Dedifferentiated amniotic fluid mesenchymal stem cell (primary cell): ENCODE measurements around the gene GNAL.
"Not testable (repeated sequence)": the region's sequence is repeated elsewhere in the genome, so short reads cannot be mapped to it uniquely, and the experiment has no call there.

Experiments used
- DNase-seq: peaks from one replicate; pipeline ENCODE4 v3.0.0-alpha.2; 2016; ENCODE audit errors: extremely low spot score

GNAL gene

DNA sequence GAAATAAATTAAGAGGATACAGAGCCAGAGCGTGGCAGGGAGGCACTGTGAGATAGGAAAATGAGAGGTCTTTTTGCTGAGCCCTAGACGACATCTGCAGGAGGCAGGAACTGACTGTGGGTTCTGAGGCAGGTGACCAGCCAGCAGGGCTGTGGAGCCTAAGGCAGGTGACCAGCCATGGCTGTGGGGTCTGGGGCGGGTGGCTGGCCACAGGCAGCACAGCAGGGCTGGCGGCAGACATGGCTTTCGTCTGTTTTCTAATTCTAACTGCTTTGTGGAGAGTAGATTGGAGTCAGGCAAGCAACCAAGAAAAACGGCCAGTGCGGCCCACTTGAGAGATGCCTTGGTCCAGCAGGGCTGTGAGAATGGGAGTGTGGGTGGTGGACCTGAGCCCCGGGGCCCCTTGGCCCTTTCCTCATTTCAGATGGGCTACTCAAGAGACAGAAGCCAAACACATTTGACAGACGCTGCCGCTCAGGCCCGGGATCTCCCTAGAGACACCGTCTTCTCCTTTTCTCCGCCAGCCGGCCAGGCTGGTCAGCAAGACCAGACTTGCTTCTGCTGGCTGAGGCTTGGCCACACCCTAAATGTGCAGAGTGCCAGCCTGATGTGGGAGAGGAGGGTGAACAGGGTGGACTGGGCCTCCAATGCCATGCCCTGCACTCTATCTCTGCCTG lies 19.7 kb upstream of the GNAL start:
- no peak for DNase-seq

DNA sequence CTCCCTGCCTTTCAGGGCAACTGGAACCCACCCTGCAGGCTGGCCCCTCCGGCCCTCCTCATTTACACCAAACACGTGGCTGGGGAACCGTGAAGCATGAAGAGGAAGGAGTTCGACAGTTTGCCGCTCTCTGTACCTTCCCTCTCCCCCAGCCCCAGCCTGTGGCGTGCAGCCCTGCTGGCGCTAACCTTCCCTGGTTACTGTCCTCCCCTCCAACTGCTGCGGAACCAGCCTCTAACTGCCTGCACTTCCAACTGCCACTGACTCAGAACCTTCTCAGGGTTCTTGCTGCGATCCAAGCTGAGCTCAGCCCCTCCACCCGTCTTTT lies 19.2 kb upstream of the GNAL start:
- no peak for DNase-seq

DNA sequence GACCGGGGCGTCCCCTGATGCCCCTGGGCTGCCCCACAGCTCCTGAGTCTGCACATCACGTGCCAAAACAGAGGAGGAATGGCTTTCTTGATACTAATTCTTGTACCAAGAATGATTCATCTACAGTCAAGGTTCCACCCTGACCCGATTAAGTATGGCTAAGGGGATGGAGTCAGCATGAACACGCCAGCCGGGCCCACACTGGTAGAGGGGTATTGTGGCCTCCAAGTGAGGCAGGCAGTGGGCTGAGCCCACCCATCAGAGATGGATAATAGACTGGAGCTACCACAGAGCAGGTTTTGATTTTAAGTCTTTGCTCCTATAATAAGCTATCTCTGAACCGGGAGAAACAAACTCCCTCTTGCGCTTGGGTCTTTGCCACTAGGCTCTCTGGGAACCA lies 17.9 kb upstream of the GNAL start:
- DNase-seq = no peak

DNA sequence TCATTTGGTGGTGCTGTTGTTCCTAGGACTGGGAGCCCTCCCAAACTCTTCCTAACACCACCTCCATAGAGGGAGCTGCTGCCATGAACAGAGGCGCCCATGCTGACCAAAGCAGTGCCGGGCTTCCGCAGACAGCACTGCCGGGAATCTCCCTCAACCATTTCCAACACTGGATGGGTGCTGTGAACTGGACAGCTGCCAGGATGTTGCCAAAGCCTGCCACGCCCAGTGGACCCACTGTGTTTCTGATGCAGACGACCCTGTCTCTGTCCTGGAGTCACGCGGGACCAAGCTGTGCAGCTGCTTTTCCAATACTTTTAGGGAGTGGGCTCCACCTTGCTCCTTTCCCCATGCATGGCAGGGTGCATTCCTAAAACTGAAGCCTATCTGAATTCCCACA lies 16.9 kb upstream of the GNAL start:
- no peak for DNase-seq

DNA sequence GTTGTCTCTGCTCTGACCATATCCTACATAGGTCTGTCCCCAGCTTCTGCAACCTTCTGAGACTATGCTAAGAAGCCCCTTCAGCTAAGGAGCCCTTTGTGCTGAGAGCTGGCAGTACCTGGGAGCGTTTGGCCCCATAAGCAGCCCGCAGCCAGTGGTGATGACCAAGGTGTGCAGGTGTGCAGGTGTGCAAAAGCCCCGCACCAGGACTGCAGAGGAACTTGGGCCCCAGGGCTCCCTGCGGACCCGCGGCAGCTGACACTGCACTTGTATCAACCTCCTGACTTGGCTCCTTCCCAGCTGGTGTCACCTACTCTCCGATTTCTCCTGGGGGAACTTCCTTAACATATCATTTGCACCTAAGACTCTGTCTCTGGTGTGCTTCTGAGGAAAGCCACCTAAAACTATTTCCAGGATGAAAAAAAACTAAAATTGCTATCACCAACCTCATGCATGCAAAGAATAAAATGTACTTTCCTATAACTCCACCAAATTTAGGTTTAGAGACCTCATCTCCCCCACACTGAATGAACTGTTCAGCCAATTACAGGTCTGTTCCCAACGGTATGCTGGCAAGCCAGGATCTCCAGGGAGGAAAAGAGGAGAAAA lies 16.1 kb upstream of the GNAL start:
- no peak for DNase-seq

DNA sequence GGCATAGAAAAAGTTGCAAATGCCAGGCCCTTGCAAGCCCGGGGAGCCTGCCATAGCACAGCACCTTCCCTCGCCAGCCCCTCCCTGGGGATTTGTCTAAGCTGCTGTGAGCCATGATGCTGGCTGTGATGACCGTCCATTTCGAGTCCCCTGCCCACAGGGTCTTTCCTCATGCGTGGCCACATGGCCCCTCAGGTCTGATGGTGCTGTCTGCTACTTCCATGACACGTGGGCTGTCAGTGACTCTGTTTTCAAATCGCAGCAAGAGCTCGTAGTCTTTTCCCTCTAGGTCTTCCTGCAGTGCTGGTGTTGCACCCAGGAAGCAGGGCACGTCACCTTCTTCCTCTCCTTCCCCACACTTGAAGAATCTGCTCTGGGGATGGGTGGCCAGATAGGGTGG lies 15.5 kb upstream of the GNAL start:
- DNase-seq = no peak

DNA sequence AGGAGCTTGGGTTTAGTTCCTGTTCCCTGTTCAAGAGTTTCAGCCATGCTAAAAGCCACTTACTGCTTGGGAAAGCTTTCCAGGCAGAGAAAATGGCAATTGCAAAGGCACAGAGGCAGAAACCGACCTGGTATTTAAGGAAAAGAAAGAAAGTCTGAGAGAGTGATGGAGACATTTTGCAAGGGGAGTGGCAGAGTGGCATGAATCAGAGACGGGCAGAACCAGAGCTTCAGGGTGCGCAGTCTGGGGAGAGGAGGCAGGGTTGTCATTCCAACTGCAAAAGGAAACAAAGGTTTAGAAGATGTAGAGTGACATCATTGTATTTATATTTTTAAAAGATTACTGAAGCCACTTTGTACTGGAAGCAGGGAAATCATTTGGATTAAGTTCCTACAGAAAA lies 14.9 kb upstream of the GNAL start:
- DNase-seq = no peak

DNA sequence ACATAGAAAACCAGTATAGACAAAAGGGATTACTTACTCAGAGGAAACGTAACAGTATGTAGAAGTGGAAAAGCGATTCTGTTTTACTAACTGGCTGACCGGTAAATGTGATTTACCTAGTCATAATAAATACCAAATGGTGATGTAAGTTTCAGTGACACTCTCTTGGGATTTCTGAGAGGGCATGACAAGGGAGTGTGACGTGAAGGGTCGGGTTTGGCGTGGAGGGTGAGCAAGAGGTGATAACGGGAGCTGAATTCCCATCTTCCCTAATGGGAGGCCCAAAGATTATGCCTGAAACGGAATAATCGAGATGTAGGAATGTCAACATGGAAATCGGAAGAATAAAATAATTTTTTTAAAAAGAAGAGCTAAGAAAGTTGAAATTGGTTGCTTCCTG lies 12.7 kb upstream of the GNAL start:
- DNase-seq = no peak

DNA sequence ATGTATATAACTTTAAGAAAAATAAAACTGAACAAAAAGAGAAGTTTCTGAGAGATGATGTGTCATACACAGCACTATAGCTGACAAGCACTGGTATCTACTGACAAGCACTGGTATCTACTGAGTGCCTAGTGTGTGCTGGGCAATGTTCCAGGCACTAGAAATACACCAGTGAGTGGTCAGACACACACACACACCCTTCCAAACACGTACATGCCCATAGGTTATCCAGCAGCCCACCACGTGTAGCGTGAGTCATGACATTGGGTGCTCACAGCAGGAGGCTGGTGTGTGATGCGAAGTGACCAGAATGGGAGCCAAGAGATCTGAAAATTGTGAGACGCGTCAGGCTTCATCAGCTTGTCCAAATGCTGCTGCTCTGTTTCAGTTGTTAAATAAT lies 12.2 kb upstream of the GNAL start:
- no peak for DNase-seq

DNA sequence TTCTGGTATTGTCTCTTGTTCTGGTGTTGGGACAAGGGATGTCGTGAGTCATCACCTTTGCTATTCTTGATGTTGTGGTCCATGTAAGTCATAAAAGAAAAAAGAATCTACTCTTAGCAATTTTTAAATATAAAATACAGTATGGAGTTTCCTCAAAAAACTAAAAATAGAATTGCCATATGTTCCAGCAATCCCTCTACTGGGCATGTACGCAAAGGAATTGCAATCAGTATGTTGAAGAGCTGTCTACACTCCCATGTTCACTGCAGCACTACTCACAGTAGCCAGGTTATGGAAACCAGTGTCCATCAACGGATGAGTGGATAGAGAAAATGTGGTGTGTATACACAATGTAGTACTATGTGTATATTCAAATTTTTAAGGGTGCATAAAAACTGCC lies 10.9 kb upstream of the GNAL start:
- DNase-seq = no peak

DNA sequence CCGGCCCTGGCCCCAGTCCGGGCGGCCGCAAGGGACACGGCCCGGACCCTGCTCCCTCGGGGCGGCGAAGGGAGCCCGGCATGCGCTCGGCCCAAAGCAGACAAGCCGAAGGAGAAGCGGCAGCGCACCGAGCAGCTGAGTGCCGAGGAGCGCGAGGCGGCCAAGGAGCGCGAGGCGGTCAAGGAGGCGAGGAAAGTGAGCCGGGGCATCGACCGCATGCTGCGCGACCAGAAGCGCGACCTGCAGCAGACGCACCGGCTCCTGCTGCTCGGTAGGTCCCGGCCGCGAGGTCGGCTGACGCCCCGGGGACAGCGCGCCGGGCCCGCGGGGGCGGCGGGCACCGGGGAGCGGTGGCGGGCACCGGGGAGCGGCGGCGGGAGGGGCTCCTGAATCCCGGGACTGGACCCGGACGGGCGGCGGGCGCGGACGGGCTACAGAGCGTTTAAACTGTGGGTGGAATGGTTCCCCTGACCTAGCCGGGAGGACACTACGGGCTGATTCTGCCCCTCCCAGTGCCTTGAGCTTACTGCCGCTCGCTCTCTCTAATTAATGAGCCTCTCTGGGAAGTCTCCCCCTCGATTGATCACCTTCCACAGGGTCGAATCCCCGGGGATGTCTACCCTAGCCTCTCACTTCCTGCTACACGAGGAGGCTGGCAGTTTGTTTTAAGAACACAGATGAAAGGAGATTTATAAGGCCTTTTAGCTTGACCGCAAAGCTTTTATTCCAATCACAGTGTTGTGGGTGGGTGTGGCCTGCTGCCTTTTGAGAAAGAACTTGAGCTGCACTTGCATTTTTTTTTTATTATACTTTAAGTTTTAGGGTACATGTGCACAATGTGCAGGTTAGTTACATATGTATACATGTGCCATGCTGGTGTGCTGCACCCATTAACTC lies 853 bp downstream of the GNAL start:
- no peak for DNase-seq

DNA sequence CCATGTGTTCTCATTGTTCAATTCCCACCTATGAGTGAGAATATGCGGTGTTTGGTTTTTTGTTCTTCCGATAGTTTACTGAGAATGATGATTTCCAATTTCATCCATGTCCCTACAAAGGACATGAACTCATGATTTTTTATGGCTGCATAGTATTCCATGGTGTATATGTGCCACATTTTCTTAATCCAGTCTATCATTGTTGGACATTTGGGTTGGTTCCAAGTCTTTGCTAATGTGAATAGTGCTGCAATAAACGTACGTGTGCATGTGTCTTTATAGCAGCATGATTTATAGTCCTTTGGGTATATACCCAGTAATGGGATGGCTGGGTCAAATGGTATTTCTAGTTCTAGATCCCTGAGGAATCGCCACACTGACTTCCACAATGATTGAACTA lies 1.6 kb downstream of the GNAL start:
- DNase-seq = not testable (repeated sequence)

DNA sequence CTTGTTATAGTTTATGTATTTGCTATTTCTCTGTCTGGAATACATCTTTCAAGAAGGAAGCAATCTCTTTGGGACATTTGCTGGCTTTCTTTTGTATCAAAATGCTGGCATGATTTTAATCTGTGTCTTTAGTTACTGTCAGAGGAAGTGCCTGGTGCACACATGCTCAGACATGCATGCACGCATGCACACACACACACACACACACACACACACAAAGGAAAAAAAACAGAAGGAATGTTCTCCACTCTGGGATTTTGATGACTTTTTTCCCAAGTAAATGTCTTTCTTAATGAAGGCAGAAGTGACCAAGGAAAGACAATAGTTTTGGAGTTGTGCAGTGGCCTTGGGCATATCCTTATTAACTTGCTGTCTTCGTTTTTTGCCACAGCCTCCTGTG lies 6.7 kb downstream of the GNAL start:
- DNase-seq = no peak

DNA sequence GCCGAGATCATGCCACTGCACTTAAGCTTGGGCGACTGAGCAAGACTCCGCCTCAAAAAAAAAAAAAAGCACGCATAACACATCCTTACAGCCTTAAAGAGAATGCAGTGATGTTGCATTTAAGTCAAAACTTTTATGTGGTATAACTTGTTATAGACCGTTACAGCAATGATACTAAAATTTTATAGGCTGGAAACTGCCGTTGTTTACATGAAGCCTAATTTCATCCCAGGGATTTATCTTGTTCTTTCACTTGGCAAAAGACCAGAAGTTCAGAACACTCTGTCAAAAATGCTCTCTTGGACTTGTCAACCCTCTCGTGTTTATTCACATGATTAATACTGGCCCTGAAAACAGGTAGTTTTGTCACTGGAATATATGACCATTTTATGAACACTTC lies 7.4 kb downstream of the GNAL start:
- DNase-seq = no peak

DNA sequence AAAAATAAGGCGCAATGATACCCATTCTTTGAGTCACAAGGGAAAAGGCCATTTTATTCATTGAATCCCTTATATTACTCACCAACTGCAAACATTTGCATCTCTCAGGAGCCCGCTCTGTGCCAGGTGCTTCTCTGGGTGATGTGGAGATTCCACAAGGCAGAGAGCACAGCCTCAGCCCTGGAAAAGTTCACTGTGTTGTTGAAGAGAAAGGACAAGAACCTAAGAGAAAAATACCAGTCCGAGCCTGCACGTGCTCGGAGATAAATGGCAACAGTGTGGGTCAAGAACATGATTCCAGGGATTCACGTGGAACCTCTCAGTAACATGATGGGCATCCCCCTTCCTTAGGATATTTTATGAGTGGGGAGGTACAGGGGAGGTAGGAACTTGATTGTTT lies 11.8 kb downstream of the GNAL start:
- DNase-seq = no peak

DNA sequence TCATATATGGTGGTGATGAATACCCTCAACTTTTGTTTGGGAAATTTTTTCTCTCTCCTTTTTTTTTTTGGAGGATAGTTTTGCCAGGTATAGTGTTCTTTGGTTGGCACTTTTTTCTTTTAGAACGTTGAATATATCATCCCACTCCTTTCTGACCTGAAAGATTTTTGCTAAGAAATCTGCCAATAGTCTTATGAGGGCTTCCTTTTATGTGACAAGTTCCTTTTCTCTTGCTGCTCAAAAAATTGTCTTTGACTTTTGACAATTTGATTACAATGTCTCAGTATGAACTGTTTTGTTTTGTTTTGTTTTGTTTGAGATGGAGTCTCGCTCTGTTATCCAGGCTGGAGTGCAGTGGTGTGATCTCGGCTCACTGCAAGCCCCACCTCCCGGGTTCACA lies 21.5 kb downstream of the GNAL start:
- DNase-seq = no peak

DNA sequence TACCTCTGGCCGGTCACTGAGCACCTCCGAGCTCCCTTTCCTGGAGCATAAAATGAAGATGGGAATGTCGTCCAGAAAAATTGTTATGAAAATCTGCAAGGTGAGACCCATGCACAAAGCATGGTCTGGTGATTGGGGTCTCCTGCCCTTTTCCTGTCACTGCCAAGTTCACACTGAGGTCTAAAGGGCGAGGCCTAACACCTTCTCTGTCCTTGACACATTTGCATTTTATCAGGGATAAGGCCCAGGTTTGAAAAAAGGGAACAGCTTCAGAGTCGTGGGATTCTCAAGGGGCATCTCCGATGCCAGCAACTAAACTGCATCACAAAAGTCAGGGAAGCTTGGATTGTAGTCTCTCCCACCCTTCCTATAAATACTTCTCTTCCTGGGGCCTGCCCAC lies 24.7 kb downstream of the GNAL start:
- no peak for DNase-seq

DNA sequence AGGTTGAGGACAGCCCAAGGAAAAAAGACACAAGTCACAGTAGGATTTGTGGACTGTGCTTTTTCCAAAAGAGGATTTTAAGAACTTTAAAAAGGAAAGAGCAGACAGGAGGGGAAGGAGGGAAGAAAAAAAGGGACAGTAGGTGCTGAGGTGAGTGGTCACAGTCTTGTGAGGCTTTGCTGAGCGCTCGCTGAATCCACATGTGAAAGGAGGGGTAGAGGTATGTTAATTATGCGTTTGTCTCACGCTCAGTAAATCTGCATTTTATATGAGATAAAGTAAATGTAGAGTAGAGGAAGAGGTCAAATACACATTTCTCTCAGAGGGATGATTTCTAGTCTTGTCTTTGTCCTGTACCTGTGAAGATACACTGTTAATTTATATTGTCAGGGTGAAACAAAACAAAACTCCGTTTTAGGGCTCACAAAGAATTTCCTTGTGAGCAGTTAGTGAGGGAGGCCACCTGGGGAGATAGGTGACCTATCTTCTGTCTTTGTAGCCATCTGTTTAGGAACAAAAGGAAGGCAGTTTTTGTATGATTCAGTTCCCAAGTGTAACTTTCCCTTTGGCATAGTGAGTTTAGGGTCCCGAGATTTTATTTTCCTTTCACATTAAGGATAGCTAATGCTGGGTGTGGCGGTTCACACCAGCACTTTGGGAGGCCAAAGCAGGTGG lies 25.3 kb downstream of the GNAL start:
- no peak for DNase-seq

DNA sequence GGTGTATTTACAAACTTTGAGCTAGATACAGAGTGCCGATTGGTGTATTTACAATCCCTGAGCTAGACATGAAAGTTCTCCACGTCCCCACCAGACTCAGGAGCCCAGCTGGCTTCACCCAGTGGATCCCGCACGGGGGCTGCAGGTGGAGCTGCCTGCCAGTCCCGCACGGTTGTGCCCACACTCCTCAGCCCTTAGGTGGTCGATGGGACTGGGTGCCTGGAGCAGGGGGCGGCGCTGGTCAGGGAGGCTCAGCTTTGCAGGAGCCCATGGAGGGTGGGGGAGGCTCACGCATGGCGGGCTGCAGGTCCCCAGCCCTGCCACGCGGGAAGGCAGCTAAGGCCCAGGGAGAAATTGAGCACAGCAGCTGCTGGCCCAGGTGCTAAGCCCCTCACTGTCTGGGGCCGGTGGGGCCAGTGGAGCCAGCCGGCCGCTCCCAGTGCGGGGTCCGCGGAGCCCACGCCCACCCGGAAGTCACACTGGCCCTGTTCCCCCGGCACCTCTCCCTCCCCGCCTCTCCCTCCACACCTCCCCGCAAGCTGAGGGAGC lies 27.8 kb downstream of the GNAL start:
- not testable (repeated sequence) for DNase-seq

DNA sequence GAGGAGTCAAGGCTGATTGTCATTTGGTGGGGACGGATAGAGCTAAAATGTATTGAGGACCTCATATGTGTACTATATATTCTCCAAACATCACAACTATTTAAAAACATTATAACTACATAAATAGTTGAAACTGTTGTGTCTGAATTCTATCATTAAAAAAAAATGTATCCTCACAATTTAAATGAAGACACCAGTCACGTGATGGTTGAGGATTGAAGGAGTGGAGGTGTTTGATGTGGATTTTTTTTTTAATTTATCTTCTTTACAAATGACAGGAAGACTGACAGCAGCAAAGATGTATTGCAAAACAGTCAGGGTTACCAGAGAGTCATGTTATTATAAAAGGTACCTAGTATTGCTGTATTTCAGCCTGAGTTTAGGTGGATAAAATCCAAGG lies 30.0 kb downstream of the GNAL start:
- no peak for DNase-seq

DNA sequence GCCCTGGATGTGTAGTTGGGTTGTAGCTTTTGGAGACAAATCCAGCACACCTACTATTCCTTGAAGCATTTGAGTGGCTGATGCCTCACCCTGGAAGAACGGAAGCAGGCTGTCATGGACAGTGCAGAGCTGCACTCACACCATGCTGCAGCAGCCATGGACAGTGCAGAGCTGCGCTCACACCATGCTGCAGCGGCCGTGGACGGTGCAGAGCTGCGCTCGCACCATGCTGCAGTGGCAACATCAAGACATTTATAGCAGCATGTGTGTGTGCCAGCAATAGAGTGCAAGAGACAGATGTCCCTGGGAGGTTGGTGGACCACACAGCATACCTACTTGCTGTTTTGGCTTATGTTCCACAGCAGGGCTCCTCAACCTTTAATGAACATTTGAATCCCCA lies 30.6 kb downstream of the GNAL start:
- DNase-seq = no peak

DNA sequence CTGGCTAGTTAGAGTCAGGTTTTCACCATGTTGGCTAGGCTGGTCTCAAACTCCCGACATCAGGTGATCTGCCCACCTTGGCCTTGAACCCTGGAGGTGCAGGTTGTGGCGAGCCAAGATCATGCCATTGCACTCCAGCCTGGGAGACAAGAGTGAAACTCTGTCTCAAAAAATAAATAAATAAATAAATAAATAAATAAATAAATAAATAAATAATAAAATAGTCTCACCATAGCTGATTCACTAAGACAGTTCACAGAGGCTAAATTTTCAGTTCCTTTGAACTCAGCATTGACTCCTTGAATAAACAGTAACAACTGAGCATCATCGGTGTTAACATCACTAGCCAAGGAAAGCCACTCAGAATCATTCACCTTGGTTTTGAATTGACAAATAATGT lies 32.7 kb downstream of the GNAL start:
- DNase-seq = no peak
